IMR-90 (cell line): ENCODE measurements around the gene NPAS3. TPM values are rescaled to one million over a fixed set of nuclear protein-coding genes. Genes with fewer than 3 reads are reported as not detected.

ENCODE experiments used
- ATAC-seq: fragments of 200-7000 bp; cut with Tn5 transposase; 2 replicates; pipeline ENCODE4 v1.9.1; 2020; ENCODE audit warnings: low read depth, mild to moderate bottlenecking, moderate library complexity
- BruUV-seq: library from RNA; stranded (reverse); fragments of 400-500 nt; replicated peaks from 2 replicates; lab custom pipeline; 2021; lab: Mats Ljungman, UMichigan
- CTCF ChIA-PET: fragments of 300-600 bp; formaldehyde crosslinking; extraction: SDS; loops from one replicate; lab custom pipeline; 2021; ENCODE audit warnings: antibody characterized with exemption; lab: Yijun Ruan, JAX
- POLR2A ChIA-PET: fragments of 300-600 bp; sonication (Branson Sonifier 250); formaldehyde crosslinking; loops from one replicate; lab custom pipeline; 2022; ENCODE audit warnings: antibody characterized with exemption; ENCODE audit not compliant: unreplicated experiment; lab: Charles Lee
- DNase-seq: peaks from one replicate; pipeline ENCODE4 v3.0.0; 2013
- H2AFZ ChIP-seq: replicated peaks from 2 replicates; pipeline ENCODE3; 2013; ENCODE audit warnings: low read length, mild to moderate bottlenecking; ENCODE audit not compliant: poor library complexity
- H2AK5ac ChIP-seq: 2 replicates; pipeline ENCODE4 v1.6.1; 2013; ENCODE audit warnings: low read depth, low read length, inconsistent platforms
- H2AK9ac ChIP-seq: replicated peaks from 2 replicates; pipeline ENCODE3; 2013; ENCODE audit warnings: mild to moderate bottlenecking, low read depth, low read length, moderate library complexity; ENCODE audit not compliant: poor library complexity
- H2BK120ac ChIP-seq: 2 replicates; pipeline ENCODE4 v1.6.1; 2013; ENCODE audit warnings: low read depth, low read length, inconsistent platforms
- H2BK15ac ChIP-seq: 3 replicates; pipeline ENCODE4 v1.6.1; 2013; ENCODE audit warnings: low read depth, low read length, inconsistent platforms
- H2BK20ac ChIP-seq: 2 replicates; pipeline ENCODE4 v1.6.1; 2013; ENCODE audit warnings: low read depth, mild to moderate bottlenecking, inconsistent platforms, low read length, moderate library complexity
- H2BK5ac ChIP-seq: 2 replicates; pipeline ENCODE4 v1.6.1; 2013; ENCODE audit warnings: mild to moderate bottlenecking, low read depth, low read length, inconsistent platforms; ENCODE audit not compliant: poor library complexity, severe bottlenecking
- H3K14ac ChIP-seq: replicated peaks from 2 replicates; pipeline ENCODE4 v1.6.1; 2013; ENCODE audit warnings: low read depth, low read length, inconsistent platforms
- H3K18ac ChIP-seq: 2 replicates; pipeline ENCODE4 v1.6.1; 2013; ENCODE audit warnings: low read depth, low read length, control low read depth
- H3K23ac ChIP-seq: 2 replicates; pipeline ENCODE4 v1.6.1; 2013; ENCODE audit warnings: low read depth, low read length, inconsistent platforms
- H3K27ac ChIP-seq: 2 replicates; pipeline ENCODE4 v1.5.1; 2013; ENCODE audit warnings: mild to moderate bottlenecking, control low read depth, low read length; ENCODE audit not compliant: insufficient read depth
- H3K27me3 ChIP-seq: 2 replicates; pipeline ENCODE4 v1.6.1; 2013; ENCODE audit warnings: low read length; ENCODE audit not compliant: control insufficient read depth, insufficient read depth
- H3K36me3 ChIP-seq: 2 replicates; pipeline ENCODE4 v1.6.1; 2013; ENCODE audit warnings: low read length, mixed read lengths; ENCODE audit not compliant: control insufficient read depth, insufficient read depth
- H3K4ac ChIP-seq: 2 replicates; pipeline ENCODE4 v1.6.1; 2013; ENCODE audit warnings: low read depth, low read length, inconsistent platforms
- H3K4me1 ChIP-seq: 2 replicates; pipeline ENCODE4 v1.6.1; 2013; ENCODE audit warnings: low read length, mixed read lengths; ENCODE audit not compliant: control insufficient read depth, insufficient read depth
- H3K4me2 ChIP-seq: 2 replicates; pipeline ENCODE4 v1.6.1; 2013; ENCODE audit warnings: low read depth, mild to moderate bottlenecking, control low read depth, low read length, moderate library complexity
- H3K4me3 ChIP-seq: 2 replicates; pipeline ENCODE4 v1.5.1; 2013; ENCODE audit warnings: low read depth, mild to moderate bottlenecking, control low read depth, low read length, moderate library complexity; ENCODE audit not compliant: insufficient read depth
- H3K56ac ChIP-seq: 2 replicates; pipeline ENCODE4 v1.6.1; 2013; ENCODE audit warnings: low read length, inconsistent platforms; ENCODE audit not compliant: insufficient read depth; ENCODE audit errors: extremely low read depth
- H3K79me1 ChIP-seq, 2 experiments: 2 replicates each; pipeline ENCODE4 v1.6.1; 2013; ENCODE audit warnings: low read length in 2 of 2, inconsistent platforms in 1 of 2, low read depth in 1 of 2
- H3K9ac ChIP-seq: 2 replicates; pipeline ENCODE4 v1.6.1; 2013; ENCODE audit warnings: low read depth, low read length, control low read depth
- H3K9me1 ChIP-seq: 2 replicates; pipeline ENCODE4 v1.6.1; 2013; ENCODE audit warnings: low read length, inconsistent platforms; ENCODE audit not compliant: insufficient read depth
- H3K9me3 ChIP-seq: 2 replicates; pipeline ENCODE4 v1.6.1; 2013; ENCODE audit warnings: low read length; ENCODE audit not compliant: control insufficient read depth, insufficient read depth
- H4K20me1 ChIP-seq: 2 replicates; pipeline ENCODE4 v1.6.1; 2013; ENCODE audit warnings: low read length, inconsistent platforms; ENCODE audit not compliant: insufficient read depth
- H4K5ac ChIP-seq: 2 replicates; pipeline ENCODE4 v1.6.1; 2013; ENCODE audit warnings: mild to moderate bottlenecking, low read depth, low read length, control low read depth
- H4K8ac ChIP-seq, 2 experiments: 2 replicates each; pipeline ENCODE4 v1.6.1; 2013; ENCODE audit warnings: low read depth in 2 of 2, low read length in 2 of 2, control low read depth in 1 of 2, inconsistent platforms in 1 of 2
- H4K91ac ChIP-seq: 2 replicates; pipeline ENCODE4 v1.6.1; 2013; ENCODE audit warnings: low read depth, low read length, inconsistent platforms; ENCODE audit not compliant: insufficient read depth
- BHLHE40 ChIP-seq: fragments of 150-350 bp; IDR thresholded peaks from 2 replicates; pipeline ENCODE4 v1.6.1; 2016; ENCODE audit warnings: mild to moderate bottlenecking, low read depth, low read length
- CEBPB ChIP-seq: IDR thresholded peaks from 2 replicates; pipeline ENCODE4 v1.6.1; 2012; ENCODE audit warnings: low read depth, low read length, improper control_type of control experiment
- CHD1 ChIP-seq: IDR thresholded peaks from 2 replicates; pipeline ENCODE4 v1.6.1; 2012; ENCODE audit warnings: low read depth, low read length, improper control_type of control experiment
- CTCF ChIP-seq: conservative IDR thresholded peaks from 2 replicates; pipeline ENCODE4 v1.5.1; 2012; ENCODE audit warnings: mild to moderate bottlenecking, low read depth, low read length, improper control_type of control experiment
- FOS ChIP-seq: fragments of 150-350 bp; IDR thresholded peaks from 2 replicates; pipeline ENCODE4 v1.6.1; 2016; ENCODE audit warnings: low read depth, low read length
- MAFK ChIP-seq: IDR thresholded peaks from 2 replicates; pipeline ENCODE4 v1.6.1; 2012; ENCODE audit warnings: low read depth, low read length, improper control_type of control experiment
- MAZ ChIP-seq: IDR thresholded peaks from 2 replicates; pipeline ENCODE4 v1.6.1; 2012; ENCODE audit warnings: low read depth, mild to moderate bottlenecking, low read length, improper control_type of control experiment, moderate library complexity, borderline replicate concordance
- MXI1 ChIP-seq: IDR thresholded peaks from 2 replicates; pipeline ENCODE4 v1.6.1; 2012; ENCODE audit warnings: low read depth, mild to moderate bottlenecking, low read length, moderate library complexity, borderline replicate concordance
- NFE2L2 ChIP-seq: fragments of 150-350 bp; IDR thresholded peaks from 2 replicates; pipeline ENCODE4 v1.6.1; 2016; ENCODE audit warnings: low read depth, mild to moderate bottlenecking, low read length
- POLR2A ChIP-seq: IDR thresholded peaks from 2 replicates; pipeline ENCODE4 v1.6.1; 2012; ENCODE audit warnings: mild to moderate bottlenecking, low read depth, low read length
- RAD21 ChIP-seq: IDR thresholded peaks from 2 replicates; pipeline ENCODE4 v1.6.1; 2012; ENCODE audit warnings: low read length, improper control_type of control experiment
- RCOR1 ChIP-seq: IDR thresholded peaks from 2 replicates; pipeline ENCODE4 v1.6.1; 2012; ENCODE audit warnings: mild to moderate bottlenecking, low read length, improper control_type of control experiment; ENCODE audit not compliant: insufficient replicate concordance
- RFX5 ChIP-seq: IDR thresholded peaks from 2 replicates; pipeline ENCODE4 v1.8.0; 2012; ENCODE audit warnings: low read depth, mild to moderate bottlenecking, low read length, moderate library complexity
- SMC3 ChIP-seq: fragments of 150-350 bp; IDR thresholded peaks from 2 replicates; pipeline ENCODE4 v1.6.1; 2016; ENCODE audit warnings: low read depth, mild to moderate bottlenecking, antibody characterized with exemption, low read length, moderate library complexity
- USF2 ChIP-seq: fragments of 150-350 bp; IDR thresholded peaks from 2 replicates; pipeline ENCODE4 v1.6.1; 2017; ENCODE audit warnings: mild to moderate bottlenecking, antibody characterized with exemption, low read length, low read depth
- WGBS, 2 experiments: methylation state at CpG; one replicate each; pipeline versions ENCODE4 v1.1.5 to v1.1.7; 2013; ENCODE audit warnings: missing lambda C conversion rate in 2 of 2; ENCODE audit not compliant: insufficient read length in 1 of 2; ENCODE audit errors: extremely low coverage in 2 of 2; 5-methylcytosine and 5-hydroxymethylcytosine counted together
- dilution Hi-C: fragments of 300-500 bp; cut with HindIII; formaldehyde crosslinking; loops from one replicate; pipeline ENCODE4 v1.14.3; 2018; ENCODE audit warnings: low sequenced_read_pairs; ENCODE audit not compliant: unreplicated experiment
- in situ Hi-C: fragments of 300-500 bp; cut with MboI; formaldehyde crosslinking; loops from 3 replicates; pipeline ENCODE4 v1.14.3; 2019; ENCODE audit warnings: low sequenced_read_pairs, inconsistent platforms, mixed read lengths
- intact Hi-C: fragments of 100-400 bp; cut with micrococcal nuclease; formaldehyde crosslinking; loops from 2 replicates; pipeline ENCODE4 v1.10.0; 2022
- polyA plus RNA-seq, 3 experiments: library from polyadenylated mRNA; depleted of rRNA; stranded (reverse); fragments of >200 nt; gene quantifications; 2 replicates each; pipeline ENCODE4 v1.2.3, GENCODE V29; 2012; ENCODE audit warnings: low replicate concordance in 1 of 3
- total RNA-seq: library from RNA; depleted of rRNA; stranded (reverse); fragments of >200 nt; gene quantifications from 2 replicates; pipeline ENCODE4 v1.2.3, GENCODE V29; 2012
- TF ChIP-seq, protein P1 (sequence below): fragments of 150-350 bp; IDR thresholded peaks from 2 replicates; pipeline ENCODE4 v1.6.1; 2016; ENCODE audit warnings: low read depth, mild to moderate bottlenecking, low read length, moderate library complexity, borderline replicate concordance

Gene NPAS3
- total and polyA plus RNA-seq, 2 of the 4 experiments (the other 2 are of a cell fraction): not detected

- Histone ChIP-seq H3K14ac (no peak overlapping the region), H2BK120ac (no peak overlapping the region), H2BK15ac (no peak overlapping the region), H3K9ac (no peak overlapping the region), H3K9me3 (no peaks in the 10 kb centered on the region), H3K18ac (no peak overlapping the region), H3K4ac (no peak overlapping the region), H4K20me1 (no peaks in the 10 kb centered on the region), H3K79me1 (no peaks in the 10 kb centered on the region), H3K9me1 (no peaks in the 10 kb centered on the region), H3K36me3 (no peaks in the 10 kb centered on the region), H3K23ac (no peak overlapping the region), H2AFZ (no peak overlapping the region), H3K4me2 (no peak overlapping the region), H2BK5ac (no peak overlapping the region), H2BK20ac (no peak overlapping the region), H3K27ac (no peak overlapping the region), H3K4me3 (no peak overlapping the region), H3K56ac (no peak overlapping the region), H3K4me1 (no peaks in the 10 kb centered on the region), H4K5ac (no peak overlapping the region), H4K8ac (no peak overlapping the region), H2AK9ac (no peak overlapping the region), H4K91ac (no peak overlapping the region), H2AK5ac (no peak overlapping the region), H3K27me3 (no peaks in the 10 kb centered on the region)
- in situ Hi-C loops: no loop called here
- ATAC-seq (no peak), DNase-seq (no peak)
- intact Hi-C loops: no loop called here
- no CpG with 5 or more reads among the region's 1 CpG for WGBS, 2 experiments
- BruUV-seq: no TSS peak
- CTCF ChIA-PET: no interaction called here
- TF ChIP-seq RCOR1 (no peak), FOS (no peak), SMC3 (no peak), NFE2L2 (no peak), MAFK (no peak), MAZ (no peak), USF2 (no peak), POLR2A (no peak), RFX5 (no peak), CEBPB (no peak), RAD21 (no peak), CTCF (no peak), BHLHE40 (no peak), CHD1 (no peak), MXI1 (no peak)
- TF ChIP-seq, protein P1, sequence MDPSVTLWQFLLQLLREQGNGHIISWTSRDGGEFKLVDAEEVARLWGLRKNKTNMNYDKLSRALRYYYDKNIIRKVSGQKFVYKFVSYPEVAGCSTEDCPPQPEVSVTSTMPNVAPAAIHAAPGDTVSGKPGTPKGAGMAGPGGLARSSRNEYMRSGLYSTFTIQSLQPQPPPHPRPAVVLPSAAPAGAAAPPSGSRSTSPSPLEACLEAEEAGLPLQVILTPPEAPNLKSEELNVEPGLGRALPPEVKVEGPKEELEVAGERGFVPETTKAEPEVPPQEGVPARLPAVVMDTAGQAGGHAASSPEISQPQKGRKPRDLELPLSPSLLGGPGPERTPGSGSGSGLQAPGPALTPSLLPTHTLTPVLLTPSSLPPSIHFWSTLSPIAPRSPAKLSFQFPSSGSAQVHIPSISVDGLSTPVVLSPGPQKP: no peak
- dilution Hi-C loops: no loop called here
- POLR2A ChIA-PET: no interaction called here
These were observed 521.5 kb downstream of the NPAS3 start for GRCh38 chr14:33460164-33460563.
